HK-2 (cell line): ENCODE results near the gene ZNF91.
"Not testable (repeated sequence)": the region's sequence is repeated elsewhere in the genome, so short reads cannot be mapped to it uniquely, and the experiment has no call there.

Experiments used
- DNase-seq: peaks from one replicate; pipeline ENCODE4 v3.0.0-alpha.2; 2018; ENCODE audit not compliant: unreplicated experiment

Gene ZNF91

GRCh38 chr19:23395041-23395721, at the start of gene ZNF91:
Gene ZNF91, minus strand, starts transcription at chr19:23395471. Its CDS starts 117 bp downstream, at chr19:23395354.
- DNase-seq, result peak; percentile 93

GRCh38 chr19:23440791-23441190, 45.5 kb upstream of the ZNF91 start:
- no peak for DNase-seq

DNA sequence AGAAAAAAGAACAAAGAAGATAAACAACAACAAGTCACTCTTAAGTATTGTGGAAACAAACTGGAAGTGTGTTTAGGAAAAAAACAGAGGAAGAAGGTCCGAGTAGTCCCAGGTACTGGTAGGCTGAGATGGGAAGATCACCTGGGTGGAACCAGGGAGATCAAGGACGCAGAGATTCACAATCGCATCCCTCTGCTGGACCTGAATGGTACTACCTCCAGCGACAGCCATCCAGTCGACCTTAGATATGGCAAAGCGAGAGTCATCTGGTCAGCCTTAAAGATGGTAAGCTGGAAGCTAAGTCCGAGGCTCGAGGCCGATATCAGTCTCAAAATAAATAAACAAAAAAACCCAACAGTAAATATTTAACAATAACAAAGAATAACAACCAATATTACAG, 44.9 kb upstream of the ZNF91 start:
- DNase-seq, result no peak

DNA sequence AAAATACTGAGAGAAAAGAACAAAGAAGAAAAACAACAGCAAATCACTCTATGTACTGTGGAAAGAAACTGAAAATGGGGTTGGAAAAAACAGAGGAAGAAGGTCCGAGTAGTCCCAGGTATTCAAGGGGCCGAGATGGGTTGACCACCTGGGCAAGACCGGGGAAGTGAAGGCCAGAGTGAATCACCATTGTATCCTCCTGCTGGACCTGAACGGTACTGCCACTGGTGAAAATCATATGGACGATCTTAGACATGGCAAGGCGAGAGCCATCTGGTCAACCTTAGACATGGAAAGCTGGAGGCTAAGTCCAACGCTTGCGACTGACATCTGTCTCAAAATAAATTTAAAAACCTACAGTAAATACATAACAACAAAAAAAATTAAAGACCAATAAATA, 44.4 kb upstream of the ZNF91 start:
- no peak for DNase-seq

DNA sequence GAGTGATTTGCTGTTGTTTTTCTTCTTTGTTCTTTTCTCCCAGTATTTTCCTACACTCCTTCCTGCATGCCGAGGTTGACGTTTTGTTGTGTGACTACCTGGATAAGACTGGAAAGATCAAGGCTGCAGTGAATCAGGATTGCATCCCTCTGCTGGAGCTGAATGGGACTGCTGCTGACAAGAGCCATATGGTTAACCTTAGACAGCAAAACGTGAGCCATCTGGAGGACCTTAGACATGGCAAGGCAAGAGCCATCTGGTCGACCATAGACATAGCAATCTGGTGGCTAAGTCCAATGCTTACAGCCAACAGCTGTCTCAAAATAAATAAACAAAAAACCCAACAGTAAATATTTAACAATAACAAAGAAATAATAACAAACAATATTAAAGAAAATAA, 42.6 kb upstream of the ZNF91 start:
- DNase-seq, result no peak

GRCh38 chr19:23436944-23437343, 41.7 kb upstream of the ZNF91 start:
- DNase-seq, result no peak

DNA sequence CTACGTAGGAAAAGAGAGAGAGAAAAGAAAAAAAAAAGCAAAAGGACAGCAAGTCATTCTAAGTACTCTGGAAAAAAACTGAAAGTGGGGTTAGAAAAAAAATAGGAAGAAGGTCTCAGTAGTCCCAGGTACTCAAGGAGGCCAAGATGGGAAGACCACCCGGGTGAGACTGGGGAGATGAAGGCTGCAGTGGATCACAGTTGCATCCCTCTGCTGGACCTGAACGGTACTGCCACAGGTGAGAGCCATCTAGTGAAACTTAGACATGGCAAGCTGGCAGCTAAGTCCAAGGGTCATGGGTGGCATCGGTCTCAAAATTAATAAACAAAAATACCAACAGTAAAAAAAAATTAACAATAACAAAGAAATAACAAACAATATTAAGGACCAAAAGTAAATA, 41.0 kb upstream of the ZNF91 start:
- no peak for DNase-seq

- no peak for DNase-seq
Observed at GRCh38 chr19:23420824-23421223, 25.6 kb upstream of the ZNF91 start.

DNA sequence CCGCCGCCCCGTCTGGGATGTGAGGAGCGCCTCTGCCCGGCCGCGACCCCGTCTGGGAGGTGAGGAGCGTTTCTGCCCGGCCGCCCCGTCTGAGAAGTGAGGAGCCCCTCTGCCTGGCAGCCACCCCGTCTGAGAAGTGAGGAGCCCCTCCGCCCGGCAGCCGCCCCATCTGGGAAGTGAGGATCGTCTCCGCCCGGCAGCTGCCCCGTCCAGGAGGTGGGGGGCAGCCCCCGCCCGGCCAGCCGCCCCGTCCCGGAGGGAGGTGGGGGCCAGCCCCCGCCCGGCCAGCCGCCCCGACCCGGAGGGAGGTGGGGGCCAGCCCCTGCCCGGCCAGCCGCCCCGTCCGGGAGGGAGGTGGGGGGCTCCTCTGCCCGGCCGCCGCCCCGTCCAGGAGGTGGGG, 24.0 kb upstream of the ZNF91 start:
- DNase-seq, result not testable (repeated sequence)

- DNase-seq, result peak; percentile 32
Observed at GRCh38 chr19:23415561-23416191, 20.4 kb upstream of the ZNF91 start.

DNA sequence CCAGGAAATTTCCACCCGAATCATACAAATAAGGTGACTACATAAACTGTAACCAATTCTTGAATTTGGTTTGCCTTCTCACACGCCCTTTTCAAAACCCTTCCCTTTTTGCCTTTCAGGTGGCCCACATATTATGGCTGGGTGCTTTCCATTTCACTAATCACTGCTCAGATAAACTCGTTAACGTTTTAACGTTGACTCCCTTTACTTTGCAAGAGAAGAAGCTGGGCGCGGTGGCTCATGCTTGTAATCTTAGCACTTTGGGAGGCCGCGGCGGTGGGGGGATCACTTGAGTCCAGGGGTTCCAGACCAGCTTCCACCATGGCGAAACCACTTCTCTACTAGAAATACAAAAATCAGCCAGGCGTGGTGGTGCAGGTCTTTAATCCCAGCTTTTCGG, 19.8 kb upstream of the ZNF91 start:
- DNase-seq, result no peak

GRCh38 chr19:23410155-23410554, 14.9 kb upstream of the ZNF91 start:
- no peak for DNase-seq

DNA sequence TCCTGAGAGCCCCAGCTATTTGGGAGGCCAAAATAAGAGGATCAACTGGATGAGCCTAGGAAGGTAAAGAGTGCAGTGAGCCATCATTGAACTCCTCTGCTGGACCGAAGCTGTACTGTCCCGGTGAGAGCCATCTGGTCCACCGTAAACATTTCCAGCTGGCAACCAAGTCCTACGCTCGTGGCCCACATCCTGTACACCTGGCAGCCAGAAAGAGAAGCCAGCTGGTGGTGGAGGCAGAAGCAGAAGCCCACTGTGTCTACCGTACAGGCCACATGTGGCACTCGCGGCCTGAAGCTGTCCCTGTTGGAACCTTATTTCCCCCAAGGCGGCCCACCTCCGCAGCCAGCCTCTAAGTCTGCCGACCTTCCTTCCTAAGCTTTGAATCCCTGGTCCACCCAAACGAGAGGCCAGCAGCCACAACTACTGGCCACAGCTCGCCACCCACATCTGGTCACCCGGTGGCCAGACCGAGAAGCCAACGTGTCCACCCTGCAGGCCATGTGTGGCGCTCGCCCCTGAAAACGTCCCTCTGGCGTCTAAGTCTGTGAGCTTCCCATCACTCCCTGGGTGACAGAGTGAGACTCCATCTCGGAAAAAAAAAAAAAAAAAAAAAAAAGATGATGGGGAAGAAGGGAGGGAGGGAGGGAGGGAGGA, 14.2 kb upstream of the ZNF91 start:
- DNase-seq, result no peak

DNA sequence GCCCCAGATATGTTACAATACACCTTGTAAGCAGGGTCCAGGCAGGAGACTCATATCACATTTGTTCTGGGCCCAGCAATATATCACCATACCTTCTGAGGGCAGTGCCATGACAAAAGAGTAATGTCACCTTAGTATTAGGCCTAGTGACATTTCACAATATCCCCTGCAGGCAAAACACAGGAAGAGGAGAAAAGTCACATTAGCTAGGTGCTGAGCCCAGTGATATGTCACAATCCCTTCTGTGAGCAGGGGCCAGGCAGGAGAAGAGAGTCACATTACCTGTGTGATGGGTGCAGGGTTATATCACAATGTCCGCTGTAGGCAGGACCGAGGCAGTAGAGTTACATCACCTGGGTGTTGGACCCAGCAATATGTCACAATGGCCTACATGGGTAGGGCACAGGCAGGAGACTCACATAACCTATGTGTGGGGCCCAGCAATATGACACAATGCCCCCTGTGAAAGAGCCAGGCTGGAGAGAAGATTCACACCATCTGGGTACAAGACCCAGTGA, 12.4 kb upstream of the ZNF91 start:
- no peak for DNase-seq

DNA sequence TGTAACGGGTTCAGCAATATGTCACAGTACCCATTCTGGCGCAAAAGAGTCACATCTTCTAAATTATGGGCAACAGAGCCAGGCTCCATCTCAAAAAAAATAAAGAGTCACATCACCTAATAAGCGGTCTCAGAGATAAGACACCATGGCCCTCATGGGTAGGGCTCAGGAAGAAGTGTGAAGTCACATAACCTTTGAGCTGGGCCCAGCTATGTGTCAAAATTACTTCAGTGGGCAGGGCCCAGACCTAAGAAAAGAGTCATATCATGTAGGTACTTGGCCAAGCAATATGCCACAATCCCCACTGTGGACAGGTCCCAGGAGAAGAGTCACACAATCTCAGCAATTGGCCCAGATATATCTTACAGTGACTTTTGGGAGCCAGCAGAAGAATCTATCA, 11.4 kb upstream of the ZNF91 start:
- no peak for DNase-seq

DNA sequence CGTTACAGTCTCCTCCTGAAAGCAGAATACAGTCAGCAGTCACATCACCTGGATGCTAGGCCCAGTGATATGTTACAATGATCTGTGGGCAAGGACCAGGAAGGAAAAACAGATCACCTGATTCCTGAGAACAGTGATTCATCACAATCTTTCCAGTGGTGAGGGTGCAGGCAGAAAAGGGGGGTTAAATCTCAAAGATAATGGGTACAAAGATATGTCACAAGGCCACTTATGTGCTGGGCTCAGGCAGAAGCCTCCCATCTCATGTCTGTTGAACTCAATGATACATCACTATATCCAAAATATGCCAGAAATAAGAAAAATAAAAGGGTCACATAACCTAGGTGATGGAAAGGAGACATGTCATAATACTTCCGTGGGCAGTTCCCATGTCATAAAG, 10.8 kb upstream of the ZNF91 start:
- no peak for DNase-seq

- DNase-seq, result no peak
Observed at GRCh38 chr19:23404676-23405075, 9.4 kb upstream of the ZNF91 start.

GRCh38 chr19:23403581-23404324, 8.5 kb upstream of the ZNF91 start:
- no peak for DNase-seq

DNA sequence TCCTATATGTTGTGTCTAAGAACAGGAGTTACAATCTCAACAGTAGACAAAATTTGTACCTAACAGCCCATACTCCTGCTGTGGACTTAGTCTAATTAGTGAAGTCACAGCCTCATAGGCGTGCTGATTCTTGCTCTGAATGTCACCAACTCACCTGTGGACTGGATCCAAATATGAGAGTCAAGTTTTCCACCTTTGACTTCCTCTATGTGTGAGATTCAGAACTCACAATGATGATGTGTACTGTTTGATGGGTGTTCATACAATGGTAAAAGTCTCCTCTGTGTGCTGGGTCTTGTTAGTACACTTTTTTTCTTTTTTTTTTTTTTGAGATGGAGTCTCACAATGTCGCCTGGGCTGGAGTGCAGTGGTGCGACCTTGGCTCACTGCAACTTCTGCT, 7.8 kb upstream of the ZNF91 start:
- DNase-seq, result no peak

GRCh38 chr19:23402388-23402787, 7.1 kb upstream of the ZNF91 start:
- DNase-seq, result no peak

DNA sequence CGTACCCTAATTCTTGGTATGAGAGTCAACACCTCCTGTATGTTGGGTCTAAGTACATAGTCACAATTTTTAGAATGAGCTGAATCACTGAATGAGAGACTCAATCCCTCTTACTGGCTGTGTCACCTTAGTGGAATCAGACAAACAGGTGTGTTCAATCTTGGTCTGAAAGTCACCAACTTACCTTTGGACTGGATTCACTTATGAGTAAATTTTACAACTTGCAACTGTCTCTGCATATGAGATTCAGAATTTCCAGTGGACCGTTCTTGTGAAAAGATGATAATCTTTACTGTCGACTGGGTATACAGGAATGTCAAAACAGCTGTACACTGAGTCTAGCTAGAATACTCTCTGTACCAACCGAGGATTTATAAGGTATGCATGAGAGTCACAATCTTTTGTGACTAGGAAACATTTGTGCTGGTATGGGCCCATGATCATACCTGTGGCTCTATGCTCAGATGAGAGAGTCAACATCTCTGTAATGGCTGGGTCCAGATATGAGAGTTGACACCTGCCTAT, 5.9 kb upstream of the ZNF91 start:
- no peak for DNase-seq

- DNase-seq, result no peak
Observed at GRCh38 chr19:23399443-23399842, 4.2 kb upstream of the ZNF91 start.
